Measurements from ENCODE around the gene TMEM237. TPM values are rescaled to one million over a fixed set of nuclear protein-coding genes. Genes with fewer than 3 reads are reported as not detected.
A peak's percentile ranks its signal among the peaks of the same experiment; 100 is the strongest.

Gene TMEM237
- total RNA-seq, 2 experiments from 2014 or later, result 26.8 to 29.2 TPM

DNA sequence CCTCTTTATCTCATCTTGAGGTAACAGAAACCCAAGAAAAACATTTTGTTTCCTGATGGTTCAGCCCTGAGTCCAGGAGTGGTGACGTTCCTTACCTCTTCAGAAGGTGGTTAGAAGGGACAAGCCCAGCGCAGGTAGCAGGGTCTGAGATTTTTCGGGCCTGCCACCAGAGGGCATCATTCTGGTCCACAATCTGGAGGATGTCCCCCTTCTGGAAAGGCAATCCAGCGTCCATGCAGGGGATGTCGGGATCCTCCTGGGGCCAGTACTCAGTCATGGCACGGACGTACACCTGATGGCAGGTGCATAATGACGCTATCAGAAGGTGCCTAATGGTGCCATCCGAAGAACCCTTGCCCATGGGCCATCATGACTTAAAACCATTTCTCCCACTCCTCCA, 37.4 kb upstream of the TMEM237 start:
- DNase-seq (ENCODE audit: low spot score), result peak; percentile 26
- BruUV-seq (replicated peaks), result no TSS peak
- TF ChIP-seq, protein P1, sequence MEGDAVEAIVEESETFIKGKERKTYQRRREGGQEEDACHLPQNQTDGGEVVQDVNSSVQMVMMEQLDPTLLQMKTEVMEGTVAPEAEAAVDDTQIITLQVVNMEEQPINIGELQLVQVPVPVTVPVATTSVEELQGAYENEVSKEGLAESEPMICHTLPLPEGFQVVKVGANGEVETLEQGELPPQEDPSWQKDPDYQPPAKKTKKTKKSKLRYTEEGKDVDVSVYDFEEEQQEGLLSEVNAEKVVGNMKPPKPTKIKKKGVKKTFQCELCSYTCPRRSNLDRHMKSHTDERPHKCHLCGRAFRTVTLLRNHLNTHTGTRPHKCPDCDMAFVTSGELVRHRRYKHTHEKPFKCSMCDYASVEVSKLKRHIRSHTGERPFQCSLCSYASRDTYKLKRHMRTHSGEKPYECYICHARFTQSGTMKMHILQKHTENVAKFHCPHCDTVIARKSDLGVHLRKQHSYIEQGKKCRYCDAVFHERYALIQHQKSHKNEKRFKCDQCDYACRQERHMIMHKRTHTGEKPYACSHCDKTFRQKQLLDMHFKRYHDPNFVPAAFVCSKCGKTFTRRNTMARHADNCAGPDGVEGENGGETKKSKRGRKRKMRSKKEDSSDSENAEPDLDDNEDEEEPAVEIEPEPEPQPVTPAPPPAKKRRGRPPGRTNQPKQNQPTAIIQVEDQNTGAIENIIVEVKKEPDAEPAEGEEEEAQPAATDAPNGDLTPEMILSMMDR (conservative IDR thresholded peaks at IDR 0.05; ENCODE audit: low read length), result peak; percentile 81
- no peak for TF ChIP-seq EZH2phosphoT487 (IDR thresholded peaks at IDR 0.05; ENCODE audit: borderline replicate concordance, low read depth, low read length)
- Histone ChIP-seq H3K27ac (ENCODE audit: low read depth, low read length, poor library complexity, severe bottlenecking) (no peak overlapping the region), H4K20me1 (ENCODE audit: insufficient read depth, low read length) (no peaks in the 10 kb centered on the region), H3K4me1 (ENCODE audit: insufficient read depth, low read length, poor library complexity, severe bottlenecking) (no peaks in the 10 kb centered on the region), H3K36me3 (ENCODE audit: insufficient read depth, low read length) (no peaks in the 10 kb centered on the region), H3K4me2 (ENCODE audit: low read length) (no peak overlapping the region), H3K9me3 (ENCODE audit: low read length) (no peaks in the 10 kb centered on the region), H3K9me2 (ENCODE audit: insufficient read depth, low read length) (no peaks in the 10 kb centered on the region), H2AFZ (ENCODE audit: low read length) (no peak overlapping the region), H3K79me2 (ENCODE audit: insufficient read depth, low read depth, low read length) (no peaks in the 10 kb centered on the region), H3K4me3 (ENCODE audit: low read depth, low read length, poor library complexity, severe bottlenecking) (no peak overlapping the region)
- CTCF ChIA-PET (ENCODE audit: unreplicated experiment), result no interaction called here
- POLR2A ChIA-PET, result interaction anchor here (0.6 kb wide), 1 partner anchor 11 kb away, joined by 3 read pairs; no protein-coding TSS in a partner anchor
- intact Hi-C loops (cut with micrococcal nuclease; ENCODE audit: unreplicated experiment), result no loop called here

DNA sequence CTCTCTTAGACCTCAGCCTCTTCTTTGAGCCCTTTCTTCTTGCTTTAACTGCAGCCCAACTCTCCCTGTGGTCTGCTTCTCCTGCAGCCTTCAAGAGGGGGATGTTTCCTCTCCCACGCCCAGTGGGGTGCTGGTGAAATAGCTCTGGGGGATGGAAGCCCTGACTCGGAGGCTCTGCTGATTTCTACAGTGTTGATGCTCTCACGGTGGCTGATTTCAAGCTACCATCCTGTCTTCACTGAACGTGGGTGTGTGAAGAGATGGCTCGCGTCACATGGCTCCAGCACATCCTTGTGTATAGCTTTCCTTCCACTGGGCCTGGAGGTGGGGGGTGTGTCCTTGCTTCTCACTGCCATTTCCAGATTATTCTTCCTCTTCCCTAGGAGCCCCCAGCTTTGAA, 35.1 kb upstream of the TMEM237 start:
- ChIA-PET POLR2A (interaction anchor here (0.6 kb wide), 1 partner anchor 239 kb away, joined by 3 read pairs; no protein-coding TSS in a partner anchor), CTCF (ENCODE audit: unreplicated experiment) (no interaction called here)
- DNase-seq (ENCODE audit: low spot score), result no peak
- Histone ChIP-seq H3K9me3 (ENCODE audit: low read length) (no peaks in the 10 kb centered on the region), H3K4me1 (ENCODE audit: insufficient read depth, low read length, poor library complexity, severe bottlenecking) (no peaks in the 10 kb centered on the region), H3K9me2 (ENCODE audit: insufficient read depth, low read length) (no peaks in the 10 kb centered on the region), H3K4me2 (ENCODE audit: low read length) (no peak overlapping the region), H3K27ac (ENCODE audit: low read depth, low read length, poor library complexity, severe bottlenecking) (no peak overlapping the region), H3K4me3 (ENCODE audit: low read depth, low read length, poor library complexity, severe bottlenecking) (no peak overlapping the region), H3K36me3 (ENCODE audit: insufficient read depth, low read length) (no peaks in the 10 kb centered on the region), H2AFZ (ENCODE audit: low read length) (no peak overlapping the region), H4K20me1 (ENCODE audit: insufficient read depth, low read length) (no peaks in the 10 kb centered on the region), H3K79me2 (ENCODE audit: insufficient read depth, low read depth, low read length) (no peaks in the 10 kb centered on the region)
- no TSS peak for BruUV-seq (replicated peaks)
- TF ChIP-seq, protein P1 (conservative IDR thresholded peaks at IDR 0.05; ENCODE audit: low read length), result no peak
- TF ChIP-seq EZH2phosphoT487 (IDR thresholded peaks at IDR 0.05; ENCODE audit: borderline replicate concordance, low read depth, low read length), result no peak
- intact Hi-C loops (cut with micrococcal nuclease; ENCODE audit: unreplicated experiment), result no loop called here

DNA sequence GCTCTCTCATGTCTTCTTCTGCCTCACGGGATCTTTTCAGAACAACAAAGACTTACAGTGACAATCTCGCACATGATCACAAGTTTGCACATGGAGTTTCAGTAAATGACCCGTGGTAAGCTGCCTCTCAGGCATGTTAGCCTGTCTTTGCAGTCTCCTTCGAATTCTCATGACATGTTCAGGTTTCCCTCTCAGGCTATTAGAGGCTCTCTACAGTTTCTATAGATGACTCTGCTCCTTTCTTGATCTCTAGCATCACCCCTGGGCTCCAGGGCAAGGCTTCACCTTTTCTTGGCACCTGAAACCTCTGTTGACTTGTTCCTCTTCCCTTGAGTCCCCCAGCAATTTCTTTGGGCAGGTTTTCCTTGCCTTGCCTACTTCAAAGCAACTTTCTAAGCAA, 32.2 kb upstream of the TMEM237 start:
- TF ChIP-seq EZH2phosphoT487 (IDR thresholded peaks at IDR 0.05; ENCODE audit: borderline replicate concordance, low read depth, low read length), result no peak
- TF ChIP-seq, protein P1 (conservative IDR thresholded peaks at IDR 0.05; ENCODE audit: low read length), result no peak
- no peak overlapping the region for H3K4me3 ChIP-seq (ENCODE audit: low read depth, low read length, poor library complexity, severe bottlenecking)
- no peaks in the 10 kb centered on the region for H4K20me1 ChIP-seq (ENCODE audit: insufficient read depth, low read length)
- no peak overlapping the region for H3K27ac ChIP-seq (ENCODE audit: low read depth, low read length, poor library complexity, severe bottlenecking)
- CTCF ChIA-PET (ENCODE audit: unreplicated experiment), result no interaction called here
- intact Hi-C loops (cut with micrococcal nuclease; ENCODE audit: unreplicated experiment), result no loop called here
- no peaks in the 10 kb centered on the region for H3K9me3 ChIP-seq (ENCODE audit: low read length)
- BruUV-seq (replicated peaks), result no TSS peak
- no peaks in the 10 kb centered on the region for H3K9me2 ChIP-seq (ENCODE audit: insufficient read depth, low read length)
- POLR2A ChIA-PET, result no interaction called here
- H3K4me2 ChIP-seq (ENCODE audit: low read length), result no peak overlapping the region
- no peaks in the 10 kb centered on the region for H3K79me2 ChIP-seq (ENCODE audit: insufficient read depth, low read depth, low read length)
- H2AFZ ChIP-seq (ENCODE audit: low read length), result no peak overlapping the region
- DNase-seq (ENCODE audit: low spot score), result no peak
- no peaks in the 10 kb centered on the region for H3K36me3 ChIP-seq (ENCODE audit: insufficient read depth, low read length)
- H3K4me1 ChIP-seq (ENCODE audit: insufficient read depth, low read length, poor library complexity, severe bottlenecking), result no peaks in the 10 kb centered on the region
